SK-N-SH treated with all-trans-retinoic acid at 6 μM for 48 hours (cell line): ENCODE data around the gene MYO9A.

Source experiments
- ATAC-seq: fragments of 200-7000 bp; cut with Tn5 transposase; 3 replicates; pipeline ENCODE4 v1.9.1; 2020; ENCODE audit warnings: mild to moderate bottlenecking, moderate library complexity
- ARNTL ChIP-seq: fragments of 450-650 bp; formaldehyde crosslinking; IDR thresholded peaks from 2 replicates; pipeline ENCODE4 v1.5.0; 2020; ENCODE audit warnings: low read depth, mild to moderate bottlenecking, moderate library complexity, borderline replicate concordance
- BACH2 ChIP-seq: fragments of 250-450 bp; sonication (Bioruptor Pico); IDR thresholded peaks from 2 replicates; pipeline ENCODE4 v1.9.0; 2021; ENCODE audit warnings: mild to moderate bottlenecking, borderline replicate concordance
- CSDC2 ChIP-seq: fragments of 250-450 bp; sonication (Bioruptor Pico); IDR thresholded peaks from 2 replicates; pipeline ENCODE4 v1.5.0; 2020; ENCODE audit warnings: mild to moderate bottlenecking, moderate library complexity
- ESRRG ChIP-seq: fragments of 250-450 bp; sonication (Bioruptor Pico); IDR thresholded peaks from 2 replicates; pipeline ENCODE4 v1.6.1; 2021; ENCODE audit warnings: mild to moderate bottlenecking
- GLIS3 ChIP-seq: fragments of 250-450 bp; sonication (Bioruptor Pico); IDR thresholded peaks from 2 replicates; pipeline ENCODE4 v1.5.0; 2020; ENCODE audit warnings: mild to moderate bottlenecking, moderate library complexity
- ISL1 ChIP-seq: fragments of 250-450 bp; sonication (Bioruptor Pico); IDR thresholded peaks from 2 replicates; pipeline ENCODE4 v2.1.2; 2022; ENCODE audit warnings: mild to moderate bottlenecking, moderate library complexity
- OSR1 ChIP-seq: fragments of 250-450 bp; sonication (Bioruptor Pico); IDR thresholded peaks from 2 replicates; pipeline ENCODE4 v1.8.0; 2022; ENCODE audit warnings: moderate library complexity, mild to moderate bottlenecking, inconsistent platforms
- PPARA ChIP-seq: fragments of 250-450 bp; sonication (Bioruptor Pico); IDR thresholded peaks from 2 replicates; pipeline ENCODE4 v1.5.0; 2020; ENCODE audit warnings: mild to moderate bottlenecking, borderline replicate concordance
- SNAI2 ChIP-seq: fragments of 250-450 bp; sonication (Bioruptor Pico); IDR thresholded peaks from 2 replicates; pipeline ENCODE4 v1.5.0; 2020; ENCODE audit warnings: mild to moderate bottlenecking, moderate library complexity
- TOX ChIP-seq: fragments of 250-450 bp; sonication (Bioruptor Pico); IDR thresholded peaks from 2 replicates; pipeline ENCODE4 v1.8.0; 2021; ENCODE audit warnings: mild to moderate bottlenecking, moderate library complexity, borderline replicate concordance
- ZC3H10 ChIP-seq: fragments of 250-450 bp; sonication (Bioruptor Pico); IDR thresholded peaks from 2 replicates; pipeline ENCODE4 v1.5.1; 2021; ENCODE audit warnings: mild to moderate bottlenecking, moderate library complexity
- ZFP3 ChIP-seq: fragments of 250-450 bp; sonication (Bioruptor Pico); IDR thresholded peaks from 2 replicates; pipeline ENCODE4 v1.5.0; 2020; ENCODE audit warnings: mild to moderate bottlenecking, moderate library complexity
- ZFP30 ChIP-seq: fragments of 450-650 bp; formaldehyde crosslinking; IDR thresholded peaks from 2 replicates; pipeline ENCODE4 v1.5.0; 2022; ENCODE audit warnings: mild to moderate bottlenecking, moderate library complexity
- ZNF70 ChIP-seq: fragments of 450-650 bp; formaldehyde crosslinking; IDR thresholded peaks from 2 replicates; pipeline ENCODE4 v1.5.0; 2020; ENCODE audit warnings: mild to moderate bottlenecking, moderate library complexity
- ZNF8 ChIP-seq: fragments of 450-650 bp; formaldehyde crosslinking; IDR thresholded peaks from 2 replicates; pipeline ENCODE4 v1.5.0; 2020; ENCODE audit warnings: mild to moderate bottlenecking, moderate library complexity
- TF ChIP-seq, protein P1 (sequence below): fragments of 250-450 bp; sonication (Bioruptor Pico); IDR thresholded peaks from 2 replicates; pipeline ENCODE4 v1.5.0; 2020; ENCODE audit warnings: mild to moderate bottlenecking, moderate library complexity
- TF ChIP-seq, protein P2 (sequence below): fragments of 250-450 bp; sonication (Bioruptor Pico); IDR thresholded peaks from 2 replicates; pipeline ENCODE4 v1.5.1; 2020; ENCODE audit warnings: low read depth, mild to moderate bottlenecking, moderate library complexity
- TF ChIP-seq, protein P3 (sequence below): fragments of 250-450 bp; sonication (Bioruptor Pico); IDR thresholded peaks from 2 replicates; pipeline ENCODE4 v1.8.0; 2021; ENCODE audit warnings: low read depth, mild to moderate bottlenecking, moderate library complexity, borderline replicate concordance
- TF ChIP-seq, protein P4 (sequence below): fragments of 250-450 bp; sonication (Bioruptor Pico); IDR thresholded peaks from 2 replicates; pipeline ENCODE4 v1.8.0; 2020; ENCODE audit warnings: mild to moderate bottlenecking, moderate library complexity, borderline replicate concordance

MYO9A gene

DNA sequence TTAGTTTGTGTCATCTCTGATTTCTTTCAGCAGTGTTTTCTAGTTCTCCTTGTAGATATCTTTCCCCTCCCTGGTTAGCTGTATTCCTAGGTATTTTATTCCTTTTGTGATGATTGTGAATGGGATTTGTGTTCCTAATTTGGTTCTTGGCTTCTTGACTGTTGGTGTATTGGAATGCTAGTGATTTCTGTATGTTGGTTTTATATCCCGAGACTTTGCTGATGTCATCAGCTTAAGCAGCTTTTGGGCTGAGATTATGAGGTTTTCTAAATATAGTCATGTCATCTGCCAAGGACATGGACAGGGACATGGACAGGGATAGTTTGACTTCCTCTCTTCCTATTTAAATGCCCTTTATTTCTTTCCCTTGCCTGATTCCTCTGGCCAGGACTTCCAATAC, 35.8 kb downstream of the MYO9A start:
- no peak for ATAC-seq
- TF ChIP-seq ISL1 (CRISPR knock-in tag) (no peak), ZFP3 (CRISPR knock-in tag) (no peak), ZFP30 (CRISPR knock-in tag) (no peak), ZC3H10 (CRISPR knock-in tag) (no peak), ZNF8 (CRISPR knock-in tag) (no peak), ARNTL (CRISPR knock-in tag) (no peak), OSR1 (CRISPR knock-in tag) (no peak), CSDC2 (no peak)
- TF ChIP-seq, protein P1, sequence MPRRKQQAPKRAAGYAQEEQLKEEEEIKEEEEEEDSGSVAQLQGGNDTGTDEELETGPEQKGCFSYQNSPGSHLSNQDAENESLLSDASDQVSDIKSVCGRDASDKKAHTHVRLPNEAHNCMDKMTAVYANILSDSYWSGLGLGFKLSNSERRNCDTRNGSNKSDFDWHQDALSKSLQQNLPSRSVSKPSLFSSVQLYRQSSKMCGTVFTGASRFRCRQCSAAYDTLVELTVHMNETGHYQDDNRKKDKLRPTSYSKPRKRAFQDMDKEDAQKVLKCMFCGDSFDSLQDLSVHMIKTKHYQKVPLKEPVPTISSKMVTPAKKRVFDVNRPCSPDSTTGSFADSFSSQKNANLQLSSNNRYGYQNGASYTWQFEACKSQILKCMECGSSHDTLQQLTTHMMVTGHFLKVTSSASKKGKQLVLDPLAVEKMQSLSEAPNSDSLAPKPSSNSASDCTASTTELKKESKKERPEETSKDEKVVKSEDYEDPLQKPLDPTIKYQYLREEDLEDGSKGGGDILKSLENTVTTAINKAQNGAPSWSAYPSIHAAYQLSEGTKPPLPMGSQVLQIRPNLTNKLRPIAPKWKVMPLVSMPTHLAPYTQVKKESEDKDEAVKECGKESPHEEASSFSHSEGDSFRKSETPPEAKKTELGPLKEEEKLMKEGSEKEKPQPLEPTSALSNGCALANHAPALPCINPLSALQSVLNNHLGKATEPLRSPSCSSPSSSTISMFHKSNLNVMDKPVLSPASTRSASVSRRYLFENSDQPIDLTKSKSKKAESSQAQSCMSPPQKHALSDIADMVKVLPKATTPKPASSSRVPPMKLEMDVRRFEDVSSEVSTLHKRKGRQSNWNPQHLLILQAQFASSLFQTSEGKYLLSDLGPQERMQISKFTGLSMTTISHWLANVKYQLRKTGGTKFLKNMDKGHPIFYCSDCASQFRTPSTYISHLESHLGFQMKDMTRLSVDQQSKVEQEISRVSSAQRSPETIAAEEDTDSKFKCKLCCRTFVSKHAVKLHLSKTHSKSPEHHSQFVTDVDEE (CRISPR knock-in tag): no peak
- TF ChIP-seq, protein P2, sequence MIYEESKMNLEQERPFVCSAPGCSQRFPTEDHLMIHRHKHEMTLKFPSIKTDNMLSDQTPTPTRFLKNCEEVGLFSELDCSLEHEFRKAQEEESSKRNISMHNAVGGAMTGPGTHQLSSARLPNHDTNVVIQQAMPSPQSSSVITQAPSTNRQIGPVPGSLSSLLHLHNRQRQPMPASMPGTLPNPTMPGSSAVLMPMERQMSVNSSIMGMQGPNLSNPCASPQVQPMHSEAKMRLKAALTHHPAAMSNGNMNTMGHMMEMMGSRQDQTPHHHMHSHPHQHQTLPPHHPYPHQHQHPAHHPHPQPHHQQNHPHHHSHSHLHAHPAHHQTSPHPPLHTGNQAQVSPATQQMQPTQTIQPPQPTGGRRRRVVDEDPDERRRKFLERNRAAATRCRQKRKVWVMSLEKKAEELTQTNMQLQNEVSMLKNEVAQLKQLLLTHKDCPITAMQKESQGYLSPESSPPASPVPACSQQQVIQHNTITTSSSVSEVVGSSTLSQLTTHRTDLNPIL: no peak
- TF ChIP-seq, protein P3, sequence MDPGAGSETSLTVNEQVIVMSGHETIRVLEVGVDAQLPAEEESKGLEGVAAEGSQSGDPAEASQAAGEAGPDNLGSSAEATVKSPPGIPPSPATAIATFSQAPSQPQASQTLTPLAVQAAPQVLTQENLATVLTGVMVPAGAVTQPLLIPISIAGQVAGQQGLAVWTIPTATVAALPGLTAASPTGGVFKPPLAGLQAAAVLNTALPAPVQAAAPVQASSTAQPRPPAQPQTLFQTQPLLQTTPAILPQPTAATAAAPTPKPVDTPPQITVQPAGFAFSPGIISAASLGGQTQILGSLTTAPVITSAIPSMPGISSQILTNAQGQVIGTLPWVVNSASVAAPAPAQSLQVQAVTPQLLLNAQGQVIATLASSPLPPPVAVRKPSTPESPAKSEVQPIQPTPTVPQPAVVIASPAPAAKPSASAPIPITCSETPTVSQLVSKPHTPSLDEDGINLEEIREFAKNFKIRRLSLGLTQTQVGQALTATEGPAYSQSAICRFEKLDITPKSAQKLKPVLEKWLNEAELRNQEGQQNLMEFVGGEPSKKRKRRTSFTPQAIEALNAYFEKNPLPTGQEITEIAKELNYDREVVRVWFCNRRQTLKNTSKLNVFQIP (CRISPR knock-in tag): no peak

DNA sequence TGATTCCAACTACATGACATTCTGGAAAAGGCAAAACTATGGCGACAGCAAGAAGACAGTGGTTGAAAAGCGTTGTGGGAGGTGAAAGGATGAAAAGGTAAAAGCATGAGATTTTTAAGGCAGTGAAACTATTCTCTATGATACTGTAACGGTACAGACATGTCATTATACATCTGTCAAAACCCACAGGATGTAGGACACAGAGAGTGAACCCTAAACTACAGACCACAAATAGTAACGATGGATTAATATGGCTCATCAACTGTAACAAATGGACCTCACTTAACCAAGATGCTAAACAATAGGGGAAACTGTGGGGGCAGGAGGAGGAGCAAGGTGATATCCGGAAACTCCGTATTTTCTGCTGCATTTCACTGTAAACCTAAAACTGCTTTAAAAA, 39.1 kb downstream of the MYO9A start:
- no peak for ATAC-seq

DNA sequence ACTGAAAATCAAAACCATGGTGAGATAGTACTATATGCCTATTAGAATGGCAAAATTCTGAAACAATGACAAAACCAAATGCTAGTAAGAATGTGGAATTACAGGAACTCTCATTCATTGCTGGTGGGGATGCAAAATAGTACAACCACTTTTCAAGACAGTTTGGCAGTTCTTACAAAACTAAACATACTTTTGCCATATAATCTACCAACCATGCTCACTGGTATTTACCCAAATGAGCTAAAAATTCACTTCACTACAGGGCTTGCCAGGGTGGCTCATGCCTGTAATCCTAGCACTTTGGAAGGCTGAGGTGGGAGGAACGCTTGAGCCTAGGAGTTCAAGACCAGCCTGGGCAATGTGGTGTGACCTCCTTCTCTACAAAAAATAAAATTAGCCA, 40.0 kb downstream of the MYO9A start:
- ATAC-seq: no peak
- TF ChIP-seq GLIS3 (CRISPR knock-in tag): no peak
- TF ChIP-seq ZNF8 (CRISPR knock-in tag): no peak
- TF ChIP-seq, protein P4, sequence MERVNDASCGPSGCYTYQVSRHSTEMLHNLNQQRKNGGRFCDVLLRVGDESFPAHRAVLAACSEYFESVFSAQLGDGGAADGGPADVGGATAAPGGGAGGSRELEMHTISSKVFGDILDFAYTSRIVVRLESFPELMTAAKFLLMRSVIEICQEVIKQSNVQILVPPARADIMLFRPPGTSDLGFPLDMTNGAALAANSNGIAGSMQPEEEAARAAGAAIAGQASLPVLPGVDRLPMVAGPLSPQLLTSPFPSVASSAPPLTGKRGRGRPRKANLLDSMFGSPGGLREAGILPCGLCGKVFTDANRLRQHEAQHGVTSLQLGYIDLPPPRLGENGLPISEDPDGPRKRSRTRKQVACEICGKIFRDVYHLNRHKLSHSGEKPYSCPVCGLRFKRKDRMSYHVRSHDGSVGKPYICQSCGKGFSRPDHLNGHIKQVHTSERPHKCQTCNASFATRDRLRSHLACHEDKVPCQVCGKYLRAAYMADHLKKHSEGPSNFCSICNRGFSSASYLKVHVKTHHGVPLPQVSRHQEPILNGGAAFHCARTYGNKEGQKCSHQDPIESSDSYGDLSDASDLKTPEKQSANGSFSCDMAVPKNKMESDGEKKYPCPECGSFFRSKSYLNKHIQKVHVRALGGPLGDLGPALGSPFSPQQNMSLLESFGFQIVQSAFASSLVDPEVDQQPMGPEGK (CRISPR knock-in tag): no peak
- TF ChIP-seq ESRRG (CRISPR knock-in tag): no peak
- TF ChIP-seq TOX: no peak
- no peak for TF ChIP-seq ZC3H10 (CRISPR knock-in tag)

More for the DNA sequence above, 39.1 kb downstream of the MYO9A start:
- no peak for TF ChIP-seq ARNTL (CRISPR knock-in tag)
- TF ChIP-seq ZC3H10 (CRISPR knock-in tag): no peak
- no peak for TF ChIP-seq ZFP3 (CRISPR knock-in tag)
- TF ChIP-seq OSR1 (CRISPR knock-in tag): no peak
- TF ChIP-seq SNAI2 (CRISPR knock-in tag): no peak
- TF ChIP-seq CSDC2: no peak
- TF ChIP-seq ISL1 (CRISPR knock-in tag): no peak
- no peak for TF ChIP-seq PPARA (CRISPR knock-in tag)
- TF ChIP-seq, protein P3 (CRISPR knock-in tag): no peak
- TF ChIP-seq ZNF70 (CRISPR knock-in tag): no peak
- TF ChIP-seq BACH2: no peak
- TF ChIP-seq ZNF8 (CRISPR knock-in tag): no peak
- TF ChIP-seq, protein P4 (CRISPR knock-in tag): no peak
